GM23338 (cell line): ENCODE measurements around the gene MSANTD4. TPM values are rescaled to one million over a fixed set of nuclear protein-coding genes. Genes with fewer than 3 reads are reported as not detected.

Experiments
- ATAC-seq: fragments of 200-7000 bp; cut with Tn5 transposase; 3 replicates; pipeline ENCODE4 v1.9.1; 2020
- DNase-seq: peaks from one replicate; pipeline ENCODE4 v3.0.0-alpha.2; 2015; ENCODE audit warnings: low spot score
- H2AFZ ChIP-seq: fragments of 200-600 bp; sonication (generic); 2 replicates; pipeline ENCODE4 v1.8.0; 2016; ENCODE audit warnings: antibody characterized with exemption, mild to moderate bottlenecking, moderate library complexity
- H3F3A ChIP-seq: fragments of 200-600 bp; sonication (generic); replicated peaks from 2 replicates; pipeline ENCODE4 v1.8.0; 2017; ENCODE audit warnings: antibody characterized with exemption, mixed run types, low read depth
- H3K27ac ChIP-seq: fragments of 200-600 bp; sonication (generic); 2 replicates; pipeline ENCODE4 v1.6.1; 2016; ENCODE audit warnings: low read depth
- H3K27me3 ChIP-seq: fragments of 200-600 bp; sonication (generic); 2 replicates; pipeline ENCODE4 v1.8.0; 2016; ENCODE audit warnings: mild to moderate bottlenecking, mixed run types, moderate library complexity; ENCODE audit not compliant: insufficient read depth
- H3K36me3 ChIP-seq: fragments of 200-600 bp; sonication (generic); 2 replicates; pipeline ENCODE4 v1.8.0; 2016; ENCODE audit warnings: mild to moderate bottlenecking; ENCODE audit not compliant: insufficient read depth
- H3K4me1 ChIP-seq: fragments of 200-600 bp; sonication (generic); 2 replicates; pipeline ENCODE4 v1.8.0; 2016; ENCODE audit warnings: mild to moderate bottlenecking, moderate library complexity; ENCODE audit not compliant: insufficient read depth
- H3K4me2 ChIP-seq: fragments of 200-600 bp; sonication (generic); 2 replicates; pipeline ENCODE4 v1.7.1; 2017; ENCODE audit warnings: mixed run types
- H3K4me3 ChIP-seq: fragments of 200-600 bp; sonication (generic); 2 replicates; pipeline ENCODE4 v1.6.1; 2016; ENCODE audit warnings: mixed run types
- H3K79me2 ChIP-seq: fragments of 200-600 bp; sonication (generic); replicated peaks from 2 replicates; pipeline ENCODE4 v1.8.0; 2017; ENCODE audit warnings: mild to moderate bottlenecking; ENCODE audit not compliant: insufficient read depth
- H3K9me2 ChIP-seq: fragments of 200-600 bp; sonication (generic); 2 replicates; pipeline ENCODE4 v1.8.0; 2017; ENCODE audit not compliant: insufficient read depth
- H4K20me1 ChIP-seq: fragments of 200-600 bp; sonication (generic); replicated peaks from 2 replicates; pipeline ENCODE4 v1.8.0; 2017; ENCODE audit warnings: mild to moderate bottlenecking; ENCODE audit not compliant: insufficient read depth
- H3K27ac Mint-ChIP-seq: 2 replicates; pipeline ENCODE4 v1.8.0; 2020; ENCODE audit warnings: inconsistent platforms, mild to moderate bottlenecking, moderate library complexity, mixed read lengths
- H3K27me3 Mint-ChIP-seq: 3 replicates; pipeline ENCODE4 v1.8.0; 2022; ENCODE audit warnings: low read depth, mild to moderate bottlenecking, moderate library complexity, mixed read lengths, inconsistent platforms; ENCODE audit not compliant: insufficient read depth, poor library complexity
- H3K36me3 Mint-ChIP-seq: 3 replicates; pipeline ENCODE4 v1.8.0; 2021; ENCODE audit warnings: low read depth, mild to moderate bottlenecking, inconsistent platforms, moderate library complexity, mixed read lengths
- H3K4me1 Mint-ChIP-seq: 3 replicates; pipeline ENCODE4 v1.8.0; 2020; ENCODE audit warnings: mild to moderate bottlenecking, inconsistent platforms, mixed read lengths
- H3K4me3 Mint-ChIP-seq: 3 replicates; pipeline ENCODE4 v1.8.0; 2021; ENCODE audit warnings: moderate library complexity, mild to moderate bottlenecking, inconsistent platforms, mixed read lengths
- H3K9me3 Mint-ChIP-seq: 3 replicates; pipeline ENCODE4 v1.8.0; 2020; ENCODE audit warnings: moderate library complexity, mild to moderate bottlenecking, inconsistent platforms, mixed read lengths
- CREB1 ChIP-seq: fragments of 250-450 bp; sonication (Bioruptor Pico); IDR thresholded peaks from 2 replicates; pipeline ENCODE4 v1.5.0; 2020; ENCODE audit warnings: low read depth, mild to moderate bottlenecking, moderate library complexity
- CTCF ChIP-seq, 2 experiments: fragments of 200-600 bp in 1 of 2; sonication (generic) in 1 of 2; conservative IDR thresholded peaks; 2 replicates each; pipeline versions ENCODE4 v1.5.1 to v1.6.1; 2016 to 2017; ENCODE audit warnings: antibody characterized with exemption in 2 of 2, low read depth in 2 of 2, mild to moderate bottlenecking in 2 of 2, moderate library complexity in 1 of 2
- ETS1 ChIP-seq: IDR thresholded peaks from 2 replicates; pipeline ENCODE4 v1.6.1; 2016; ENCODE audit warnings: antibody characterized with exemption
- EZH2 ChIP-seq: fragments of 200-600 bp; sonication (generic); IDR thresholded peaks from one replicate; pipeline ENCODE4 v1.8.0; 2017; ENCODE audit warnings: antibody characterized with exemption, mild to moderate bottlenecking, low read depth; ENCODE audit not compliant: unreplicated experiment
- EZH2phosphoT487 ChIP-seq: fragments of 200-600 bp; sonication (generic); IDR thresholded peaks from one replicate; pipeline ENCODE4 v1.8.1; 2018; ENCODE audit warnings: antibody characterized with exemption; ENCODE audit not compliant: unreplicated experiment
- JUNB ChIP-seq: IDR thresholded peaks from one replicate; pipeline ENCODE4 v1.6.1; 2016; ENCODE audit warnings: antibody characterized with exemption; ENCODE audit not compliant: unreplicated experiment
- NANOG ChIP-seq: IDR thresholded peaks from 2 replicates; pipeline ENCODE4 v1.6.1; 2016; ENCODE audit warnings: antibody characterized with exemption, borderline replicate concordance
- POLR2AphosphoS5 ChIP-seq: IDR thresholded peaks from 2 replicates; pipeline ENCODE4 v1.6.1; 2016; ENCODE audit warnings: antibody characterized with exemption, low read depth
- REST ChIP-seq: IDR thresholded peaks from one replicate; pipeline ENCODE4 v1.6.1; 2018; ENCODE audit warnings: antibody characterized with exemption; ENCODE audit not compliant: unreplicated experiment
- STAT1 ChIP-seq: IDR thresholded peaks from one replicate; pipeline ENCODE4 v1.6.1; 2016; ENCODE audit warnings: antibody characterized with exemption; ENCODE audit not compliant: unreplicated experiment
- ZNF114 ChIP-seq: fragments of 250-450 bp; sonication (Bioruptor Pico); IDR thresholded peaks from 2 replicates; pipeline ENCODE4 v1.5.0; 2020; ENCODE audit warnings: mild to moderate bottlenecking, moderate library complexity
- ZNF331 ChIP-seq: fragments of 250-450 bp; sonication (Bioruptor Pico); IDR thresholded peaks from 2 replicates; pipeline ENCODE4 v1.5.0; 2020; ENCODE audit warnings: low read depth, mild to moderate bottlenecking, moderate library complexity
- ZNF462 ChIP-seq: fragments of 250-450 bp; sonication (Bioruptor Pico); IDR thresholded peaks from 2 replicates; pipeline ENCODE4 v1.5.0; 2020; ENCODE audit warnings: mild to moderate bottlenecking, moderate library complexity
- polyA plus RNA-seq: library from polyadenylated mRNA; unstranded; fragments of >200 nt; fragmentation: Nextera tagmentation; extraction: Ambion mirVana; gene quantifications from 2 replicates; pipeline ENCODE4 v1.2.1, GENCODE V29; 2016
- total RNA-seq: library from RNA; depleted of rRNA; stranded (reverse); fragments of >200 nt; shearing (Covaris generic); gene quantifications from 2 replicates; pipeline ENCODE4 v1.2.3, GENCODE V29; 2014

The MSANTD4 gene
- total and polyA plus RNA-seq, 2 experiments from 2014 or later = 13.2 to 31.1 TPM

GRCh38 chr11:105986554-105986953 lies 35.5 kb downstream of the MSANTD4 start:
- Mint-ChIP-seq H3K27me3 (peaks cover 1% of the 10 kb centered on the region), H3K27ac (no peak overlapping the region), H3K4me3 (no peak overlapping the region), H3K36me3 (no peaks in the 10 kb centered on the region), H3K9me3 (no peaks in the 10 kb centered on the region), H3K4me1 (peaks cover 6% of the 10 kb centered on the region)
- Histone ChIP-seq H2AFZ (no peak overlapping the region), H3K4me2 (no peak overlapping the region), H4K20me1 (no peaks in the 10 kb centered on the region), H3K4me3 (no peak overlapping the region), H3K9me2 (no peaks in the 10 kb centered on the region), H3K4me1 (peaks cover 15% of the 10 kb centered on the region), H3K36me3 (no peaks in the 10 kb centered on the region), H3K27ac (no peak overlapping the region), H3F3A (no peaks in the 10 kb centered on the region), H3K79me2 (no peaks in the 10 kb centered on the region), H3K27me3 (no peaks in the 10 kb centered on the region)
- no peak for ATAC-seq
- no peak for TF ChIP-seq STAT1
- no peak for TF ChIP-seq CREB1
- TF ChIP-seq POLR2AphosphoS5 = no peak
- TF ChIP-seq ZNF114 = no peak
- TF ChIP-seq ETS1 = no peak
- no peak for TF ChIP-seq ZNF331 (CRISPR knock-in tag)
- no peak for TF ChIP-seq CTCF (conservative IDR thresholded peaks at IDR 0.05; ENCODE audit: low read depth in 2 of 2)
- TF ChIP-seq EZH2 = no peak
- no peak for TF ChIP-seq NANOG
- no peak for TF ChIP-seq REST
- no peak for TF ChIP-seq JUNB
- TF ChIP-seq ZNF462 (CRISPR knock-in tag) = no peak
- no peak for TF ChIP-seq EZH2phosphoT487
- no peak for DNase-seq
